Measurements from ENCODE around the gene P2RY6.

- TF ChIP-seq POLR2A (IDR thresholded peaks at IDR 0.05), result peak; percentile 80 to 86
- TF ChIP-seq CTCF (IDR thresholded peaks at IDR 0.05), result peak in 1 of 4 experiments; percentile 12
- no peak for TF ChIP-seq EP300 (IDR thresholded peaks at IDR 0.05)
- peak; percentile 91 for TF ChIP-seq POLR2AphosphoS5 (IDR thresholded peaks at IDR 0.05)
Observed at GRCh38 chr11:73308961-73309919, 37.1 kb downstream of the P2RY6 start.
